PC-3 (cell line): ENCODE measurements around the gene ADSS1.
"Not testable (repeated sequence)": the region's sequence is repeated elsewhere in the genome, so short reads cannot be mapped to it uniquely, and the experiment has no call there.

Source experiments
- EZH2 ChIP-seq: fragments of 300-600 bp; sonication (generic); IDR thresholded peaks from one replicate; pipeline ENCODE4 v1.6.1; 2017; ENCODE audit warnings: antibody characterized with exemption, mild to moderate bottlenecking, low read length; ENCODE audit not compliant: unreplicated experiment
- TF ChIP-seq, protein P1 (sequence below): fragments of 300-600 bp; sonication (generic); conservative IDR thresholded peaks from 2 replicates; pipeline ENCODE4 v1.5.1; 2017; ENCODE audit warnings: antibody characterized with exemption, low read depth, mild to moderate bottlenecking, low read length

DNA sequence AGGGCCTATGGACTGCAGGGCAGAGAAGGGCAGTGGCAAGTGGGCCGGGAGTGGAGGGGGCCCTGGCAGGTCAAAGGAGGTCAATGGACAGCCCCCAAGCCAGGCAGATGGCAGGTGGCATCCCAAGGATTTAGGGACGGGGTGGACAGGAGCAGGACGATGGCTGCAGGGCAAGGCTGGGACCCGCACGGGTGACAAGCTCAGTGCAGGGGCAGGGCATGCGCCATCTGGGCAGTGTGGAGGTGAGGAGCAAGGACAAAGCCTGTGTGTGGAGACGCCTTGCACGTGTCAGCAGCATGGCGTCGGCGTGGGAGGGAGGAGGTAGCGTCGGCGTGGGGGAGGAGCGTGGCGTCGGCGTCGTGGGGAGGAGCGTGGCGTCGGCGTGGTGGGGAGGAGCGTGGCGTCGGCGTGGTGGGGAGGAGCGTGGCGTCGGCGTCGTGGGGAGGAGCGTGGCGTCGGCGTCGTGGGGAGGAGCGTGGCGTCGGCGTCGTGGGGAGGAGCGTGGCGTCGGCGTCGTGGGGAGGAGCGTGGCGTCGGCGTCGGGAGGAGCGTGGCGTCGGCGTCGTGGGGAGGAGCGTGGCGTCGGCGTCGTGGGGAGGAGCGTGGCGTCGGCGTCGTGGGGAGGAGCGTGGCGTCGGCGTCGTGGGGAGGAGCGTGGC is 5.3 kb downstream of the ADSS1 start:
- TF ChIP-seq, protein P1, sequence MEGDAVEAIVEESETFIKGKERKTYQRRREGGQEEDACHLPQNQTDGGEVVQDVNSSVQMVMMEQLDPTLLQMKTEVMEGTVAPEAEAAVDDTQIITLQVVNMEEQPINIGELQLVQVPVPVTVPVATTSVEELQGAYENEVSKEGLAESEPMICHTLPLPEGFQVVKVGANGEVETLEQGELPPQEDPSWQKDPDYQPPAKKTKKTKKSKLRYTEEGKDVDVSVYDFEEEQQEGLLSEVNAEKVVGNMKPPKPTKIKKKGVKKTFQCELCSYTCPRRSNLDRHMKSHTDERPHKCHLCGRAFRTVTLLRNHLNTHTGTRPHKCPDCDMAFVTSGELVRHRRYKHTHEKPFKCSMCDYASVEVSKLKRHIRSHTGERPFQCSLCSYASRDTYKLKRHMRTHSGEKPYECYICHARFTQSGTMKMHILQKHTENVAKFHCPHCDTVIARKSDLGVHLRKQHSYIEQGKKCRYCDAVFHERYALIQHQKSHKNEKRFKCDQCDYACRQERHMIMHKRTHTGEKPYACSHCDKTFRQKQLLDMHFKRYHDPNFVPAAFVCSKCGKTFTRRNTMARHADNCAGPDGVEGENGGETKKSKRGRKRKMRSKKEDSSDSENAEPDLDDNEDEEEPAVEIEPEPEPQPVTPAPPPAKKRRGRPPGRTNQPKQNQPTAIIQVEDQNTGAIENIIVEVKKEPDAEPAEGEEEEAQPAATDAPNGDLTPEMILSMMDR: not testable (repeated sequence)
- not testable (repeated sequence) for TF ChIP-seq EZH2
